GM19239 (cell line): ENCODE measurements around the gene GUSB.
"Not testable (repeated sequence)": the region's sequence is repeated elsewhere in the genome, so short reads cannot be mapped to it uniquely, and the experiment has no call there.

Source experiments
- DNase-seq: peaks from one replicate; pipeline ENCODE4 v3.0.0; 2011; ENCODE audit warnings: low spot score; ENCODE audit not compliant: insufficient read length
- FAIRE-seq: peaks from 2 replicates; lab custom pipeline; 2011; peaks lifted over from hg19 to GRCh38; lab: Jason Lieb, UNC

Gene GUSB

DNA sequence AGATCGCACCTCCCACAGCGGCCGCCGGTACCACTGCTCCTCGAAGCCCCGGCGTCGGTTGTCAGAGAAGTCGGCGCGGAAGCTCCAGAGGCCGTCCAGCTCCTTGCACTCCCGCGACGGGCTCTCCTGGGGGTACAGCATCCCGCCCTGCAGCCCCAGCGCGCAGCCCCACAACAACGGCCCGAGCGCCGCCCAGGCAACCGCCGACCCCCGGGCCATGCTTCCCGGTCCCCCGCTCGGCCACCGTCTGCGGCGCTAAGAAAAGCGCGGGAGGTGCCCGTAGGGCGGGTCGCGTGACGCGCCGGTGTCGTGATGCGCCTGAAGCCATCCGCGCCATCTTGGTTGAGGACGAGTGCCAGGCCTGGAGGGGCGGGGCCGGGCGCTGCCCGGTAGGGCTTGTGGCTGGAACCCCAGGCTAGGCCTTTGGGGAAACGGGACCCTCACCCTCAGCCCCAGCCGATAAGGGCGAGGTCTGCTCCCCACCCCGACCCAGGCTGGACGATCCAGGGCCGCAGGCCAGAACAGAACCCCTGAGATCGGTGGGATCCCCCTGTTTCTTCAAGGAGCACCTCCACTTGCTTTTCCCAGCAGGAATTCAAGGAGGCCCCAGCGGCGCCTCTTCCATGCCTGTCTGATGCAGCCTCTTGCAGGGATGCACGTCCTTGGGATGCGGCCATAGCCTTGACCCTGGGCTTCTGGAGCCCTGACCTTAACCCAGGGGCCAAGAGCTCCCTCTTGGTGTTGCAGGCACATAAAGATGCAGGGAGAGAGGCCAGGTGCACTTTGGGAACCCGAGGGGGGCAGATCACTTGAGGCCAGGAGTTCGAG lies at the start of gene GUSB:
Gene GUSB (minus strand): TSS at position 249 of the 828 bp plus-strand sequence. CDS start 30 bp downstream, at position 219.
- peak; percentile 92 for FAIRE-seq

DNA sequence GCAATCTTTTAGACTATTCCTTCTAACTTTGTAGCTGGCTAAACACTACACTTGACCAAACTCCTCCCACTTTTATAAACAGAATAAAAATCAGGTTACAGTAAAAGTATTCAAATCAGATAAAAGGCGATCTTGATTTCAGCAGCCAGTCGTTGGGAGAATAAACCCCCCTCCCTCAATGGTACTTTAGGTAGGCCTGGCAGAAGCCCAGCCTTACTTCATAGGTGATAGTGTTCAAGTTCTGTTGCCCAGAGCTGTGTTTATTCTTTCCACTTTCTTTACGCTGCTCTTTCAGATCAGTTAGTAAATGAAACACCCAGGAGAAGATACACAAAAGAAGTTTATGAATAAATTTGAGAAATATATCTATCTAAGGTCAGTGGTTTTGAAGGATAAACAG lies 46.3 kb upstream of the GUSB start:
- FAIRE-seq, DNase-seq: not testable (repeated sequence)

More for the DNA sequence above, at the start of gene GUSB:
- DNase-seq: peak; percentile 90

DNA sequence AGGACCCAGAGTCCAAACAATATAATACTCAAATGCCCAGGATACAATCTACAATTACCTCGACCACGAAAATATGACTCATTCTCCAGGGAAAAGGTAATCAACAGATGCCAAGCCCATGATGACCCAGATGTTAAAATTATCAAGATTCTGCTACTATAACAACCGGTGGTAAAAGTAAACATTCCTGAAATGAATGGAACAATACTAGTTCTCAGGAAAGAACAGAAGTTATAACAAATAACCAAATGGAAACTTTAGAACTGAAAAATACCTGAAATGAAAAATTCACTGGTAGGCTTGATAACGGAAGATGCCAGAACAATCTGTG lies 34.1 kb upstream of the GUSB start:
- FAIRE-seq: no peak
- no peak for DNase-seq

DNA sequence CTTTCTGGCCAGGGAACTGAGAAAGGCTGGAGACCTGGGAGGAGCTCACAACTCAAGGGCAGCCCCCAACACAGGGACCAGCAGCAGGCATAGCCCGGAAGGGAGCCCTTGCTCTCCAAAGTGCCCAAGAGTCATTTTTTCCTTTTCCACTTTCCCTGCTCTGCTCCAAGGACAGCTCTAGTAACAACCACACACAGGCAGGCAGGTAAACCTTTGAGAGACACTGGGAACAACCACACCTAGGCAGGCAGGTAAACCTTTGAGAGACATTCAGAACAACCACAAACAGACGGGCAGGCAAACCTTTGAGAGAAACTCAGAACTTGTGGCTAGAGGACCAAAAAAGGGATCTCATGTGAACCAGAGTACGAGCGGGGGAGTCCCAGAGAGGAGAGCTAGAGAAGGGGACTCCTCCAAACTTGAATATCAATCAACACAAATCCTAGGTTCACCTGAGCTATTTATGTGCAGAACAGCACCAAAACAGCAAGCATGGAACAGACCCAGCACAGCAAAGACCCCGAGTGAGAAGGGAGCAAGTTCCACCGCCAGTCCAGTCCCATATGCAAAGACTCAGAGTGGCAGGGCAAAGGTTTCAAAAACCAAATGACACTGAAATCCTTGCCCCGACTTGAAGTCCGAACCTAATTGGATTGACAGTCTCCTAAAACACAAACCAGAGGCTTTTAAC lies 33.6 kb upstream of the GUSB start:
- DNase-seq: no peak
- FAIRE-seq: no peak

DNA sequence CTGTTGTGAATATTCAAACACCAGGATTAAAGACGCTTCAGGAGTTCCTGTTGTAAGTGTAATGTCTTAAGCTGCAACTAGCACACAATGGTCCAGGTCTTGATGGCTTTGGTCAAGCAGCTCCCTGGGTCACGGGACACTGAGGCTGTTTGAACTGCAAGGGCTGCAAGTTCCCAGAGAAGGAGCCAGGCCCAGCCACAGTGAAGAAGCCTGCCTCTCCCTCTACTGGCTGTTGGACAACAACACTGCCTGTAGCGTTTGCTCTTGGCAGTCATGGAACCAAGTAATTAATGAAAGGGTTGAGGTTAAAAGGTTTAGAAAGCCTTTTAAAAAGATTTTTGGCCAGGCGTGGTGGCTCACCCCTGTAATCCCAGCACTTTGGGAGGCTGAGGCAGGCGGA lies 31.9 kb upstream of the GUSB start:
- DNase-seq (no peak), FAIRE-seq (no peak)

DNA sequence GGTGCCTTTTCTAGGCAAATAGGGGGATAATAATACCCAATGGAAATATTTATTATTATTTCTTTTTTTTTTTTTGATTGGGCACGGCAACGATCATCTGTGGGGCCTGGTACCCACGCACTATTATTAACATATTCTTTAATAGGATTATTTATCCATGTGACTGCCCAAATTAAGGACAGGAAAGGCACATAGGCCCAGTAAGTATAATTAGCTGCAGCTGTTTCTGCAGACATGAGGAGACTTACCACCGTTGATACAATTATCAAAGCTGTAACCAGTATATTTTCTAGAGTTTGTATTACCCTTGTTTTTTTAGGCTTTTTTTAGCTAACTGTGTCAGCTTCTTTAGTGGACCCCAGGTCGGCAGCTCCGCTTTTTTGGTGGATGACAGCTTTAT lies 25.2 kb upstream of the GUSB start:
- no peak for DNase-seq
- FAIRE-seq: no peak

DNA sequence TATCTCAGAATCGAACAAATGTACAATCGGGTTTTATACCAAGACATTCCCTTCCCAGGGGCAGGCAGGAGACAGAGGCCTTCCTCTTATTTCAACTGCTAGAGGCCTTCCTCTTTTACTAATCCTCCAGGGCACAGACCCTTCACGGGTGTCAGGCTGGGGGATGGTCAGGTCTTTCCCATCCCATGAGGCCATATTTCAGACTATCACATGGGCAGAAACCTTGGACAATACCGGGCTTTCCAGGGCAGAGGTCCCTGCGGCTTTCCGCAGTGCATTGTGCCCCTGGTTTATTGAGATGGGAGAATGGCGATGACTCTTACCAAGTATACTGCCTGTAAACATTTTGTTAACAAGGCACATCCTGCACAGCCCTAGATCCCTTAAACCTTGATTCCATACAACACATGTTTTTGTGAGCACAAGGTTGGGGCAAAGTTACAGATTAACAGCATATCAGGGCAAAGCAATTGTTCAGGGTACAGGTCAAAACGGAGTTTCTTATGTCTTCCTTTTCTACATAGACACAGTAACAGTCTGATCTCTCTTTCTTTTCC lies 23.2 kb upstream of the GUSB start:
- not testable (repeated sequence) for DNase-seq, FAIRE-seq

DNA sequence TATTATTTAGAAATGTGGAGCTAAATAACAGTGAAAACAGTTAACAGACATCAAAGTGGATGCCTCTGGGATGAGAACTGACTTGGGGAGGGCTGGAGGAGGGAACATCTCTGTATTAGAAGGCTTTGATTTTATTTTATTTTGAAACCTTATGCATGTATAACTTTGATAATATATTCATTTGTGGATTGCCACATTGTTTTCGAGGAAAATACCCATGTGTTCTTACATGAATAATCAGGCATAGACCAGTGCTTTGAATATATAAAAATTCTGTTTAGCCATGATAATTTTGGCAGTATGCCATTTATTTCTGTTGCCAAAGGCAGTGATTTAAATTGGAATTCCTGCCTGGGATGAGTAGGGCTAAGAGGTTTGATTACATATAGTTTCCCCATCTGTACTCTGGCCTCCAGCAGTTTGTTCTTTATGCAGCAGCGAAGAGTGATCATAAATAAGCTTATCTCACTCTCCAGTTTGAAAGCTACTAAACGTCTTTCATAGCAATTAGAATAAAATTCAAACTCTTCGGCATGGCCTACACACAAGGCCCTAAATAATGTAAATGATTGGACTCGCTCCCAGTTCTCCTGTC lies 18.9 kb upstream of the GUSB start:
- not testable (repeated sequence) for FAIRE-seq, DNase-seq

DNA sequence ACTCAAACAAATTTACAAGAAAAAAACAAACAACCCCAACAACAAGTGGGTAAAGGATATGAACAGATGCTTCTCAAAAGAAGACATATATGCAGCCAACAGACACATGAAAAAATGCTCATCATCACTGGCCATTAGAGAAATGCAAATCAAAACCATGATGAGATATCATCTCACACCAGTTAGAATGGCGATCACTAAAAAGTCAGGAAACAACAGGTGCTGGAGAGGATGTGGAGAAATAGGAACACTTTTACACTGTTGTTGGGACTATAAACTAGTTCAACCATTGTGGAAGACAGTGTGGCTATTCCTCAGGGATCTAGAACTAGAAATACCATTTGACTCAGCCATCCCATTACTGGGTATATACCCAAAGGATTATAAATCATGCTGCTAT lies 13.0 kb upstream of the GUSB start:
- FAIRE-seq, DNase-seq: not testable (repeated sequence)

DNA sequence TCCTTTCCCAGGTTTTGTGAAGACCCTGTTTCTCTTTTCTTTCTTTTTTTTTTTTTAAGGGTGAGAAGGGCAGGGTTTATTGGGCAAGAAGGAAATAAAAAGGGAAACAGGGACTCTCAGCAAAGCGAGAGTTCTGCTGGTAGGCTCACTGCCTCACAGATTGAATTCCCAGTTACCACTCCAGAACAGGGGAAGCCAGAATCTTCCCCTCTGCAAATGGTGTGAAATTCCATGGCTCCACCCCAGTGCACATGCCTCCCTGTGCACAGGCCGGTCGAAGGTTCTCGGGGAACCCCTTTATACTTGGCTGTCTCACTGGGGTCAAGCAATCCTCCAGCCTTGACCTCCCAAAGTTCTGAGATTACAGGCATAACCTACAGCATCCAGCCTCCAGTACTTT lies 10.5 kb upstream of the GUSB start:
- no peak for DNase-seq
- no peak for FAIRE-seq

DNA sequence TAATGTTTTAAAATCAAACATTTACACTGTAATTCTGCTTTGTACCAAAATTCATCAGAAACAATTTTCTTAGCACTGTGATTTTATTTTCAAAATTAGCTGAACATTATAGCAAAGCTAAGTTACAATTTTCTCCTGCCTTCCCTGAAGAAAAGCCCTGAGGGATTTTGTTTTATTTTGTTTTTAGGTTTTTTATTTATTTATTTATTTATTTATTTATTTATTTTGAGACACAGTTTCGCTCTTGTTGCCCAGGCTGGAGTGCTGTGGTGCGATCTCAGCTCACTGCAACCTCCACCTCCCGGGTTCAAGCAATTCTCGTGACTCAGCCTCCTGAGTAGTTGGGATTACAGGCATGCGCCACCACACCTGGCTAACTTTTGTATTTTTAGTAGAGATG lies 9.8 kb upstream of the GUSB start:
- not testable (repeated sequence) for FAIRE-seq, DNase-seq

DNA sequence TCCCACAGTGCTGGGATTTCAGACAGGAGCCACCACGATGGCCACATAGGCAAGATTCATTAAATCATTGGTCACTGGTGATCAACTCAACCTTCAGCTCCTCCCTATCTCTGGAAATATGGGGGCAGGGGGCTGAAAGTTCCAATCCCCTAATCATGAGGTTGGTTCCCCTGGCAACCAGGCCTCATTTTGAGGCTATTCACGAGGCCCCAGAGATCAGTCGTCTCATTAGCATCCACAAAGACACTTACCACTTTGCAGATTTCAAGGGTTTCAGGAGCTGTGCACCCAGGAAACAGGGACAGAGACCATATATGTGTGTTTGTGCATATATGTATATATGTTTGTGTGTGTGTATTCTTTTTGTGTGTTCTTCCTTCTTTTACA lies 7.7 kb upstream of the GUSB start:
- no peak for FAIRE-seq
- no peak for DNase-seq

DNA sequence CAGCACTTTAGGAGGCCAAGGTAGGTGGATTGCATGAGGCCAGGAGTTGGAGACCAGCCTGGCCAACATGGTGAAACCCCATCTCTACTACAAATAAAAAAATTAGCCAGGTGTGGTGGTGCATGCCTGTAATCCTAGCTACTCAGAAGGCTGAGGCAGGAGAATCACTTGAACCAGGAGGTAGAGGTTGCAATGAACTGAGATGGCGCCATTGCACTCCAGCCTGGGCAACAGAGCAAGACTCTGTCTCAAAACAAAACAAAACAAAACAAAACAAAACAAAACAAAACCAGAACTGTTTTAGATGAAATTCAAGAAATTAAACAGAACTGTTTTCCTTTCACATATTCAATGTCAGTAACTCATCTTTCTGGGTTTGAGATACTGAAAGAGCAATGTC lies 6.5 kb upstream of the GUSB start:
- not testable (repeated sequence) for FAIRE-seq, DNase-seq

DNA sequence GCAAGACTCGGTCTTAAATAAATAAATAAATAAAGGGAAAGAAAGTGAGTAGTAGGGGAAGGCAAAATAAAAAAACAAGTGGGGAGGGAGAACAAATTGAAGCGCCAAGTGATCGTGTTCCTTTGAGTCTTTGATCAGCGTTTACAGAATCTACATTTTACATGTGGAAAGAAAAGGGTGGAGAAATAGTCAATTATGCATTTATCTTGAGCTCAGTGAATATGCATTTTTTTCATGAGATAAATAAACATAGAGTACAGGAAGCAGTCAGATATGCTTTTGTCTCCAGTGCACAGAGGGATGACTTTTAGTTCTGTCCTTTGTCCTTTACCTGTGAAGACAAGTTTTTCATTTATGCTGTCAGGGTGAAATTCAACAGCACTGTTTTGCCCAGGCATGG lies 6.1 kb upstream of the GUSB start:
- DNase-seq (no peak), FAIRE-seq (no peak)

DNA sequence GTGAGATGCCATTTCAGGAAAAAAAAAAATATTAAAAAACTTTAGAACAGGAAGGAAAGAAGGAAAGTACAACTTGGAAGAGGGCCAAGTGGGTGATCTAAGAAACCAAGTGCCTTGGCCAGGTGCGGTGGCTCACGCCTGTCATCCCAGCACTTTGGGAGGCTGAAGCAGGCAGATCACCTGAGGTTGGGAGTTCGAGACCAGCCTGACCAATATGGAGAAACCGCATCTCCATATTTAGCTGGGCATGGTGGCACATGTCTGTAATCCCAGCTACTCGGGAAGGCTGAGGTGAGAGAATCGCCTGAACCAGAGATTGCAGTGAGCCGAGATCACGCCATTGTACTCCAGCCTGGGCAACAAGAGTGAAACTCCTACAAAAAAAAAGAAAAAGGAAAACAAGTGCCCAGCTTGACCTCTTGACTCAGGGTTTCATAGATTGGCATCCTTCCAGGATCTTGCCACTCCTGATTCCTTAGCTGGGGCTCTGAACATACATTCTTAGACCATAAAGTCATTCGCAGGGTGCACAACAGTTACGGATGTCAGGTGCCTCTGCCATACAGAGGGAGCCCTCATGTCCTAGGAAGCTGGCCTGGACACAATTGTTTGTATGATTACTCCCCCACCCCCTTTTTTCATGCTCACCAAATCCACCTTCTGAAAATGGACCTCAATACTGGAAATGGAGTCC lies 2.1 kb upstream of the GUSB start:
- DNase-seq (no peak), FAIRE-seq (no peak)

DNA sequence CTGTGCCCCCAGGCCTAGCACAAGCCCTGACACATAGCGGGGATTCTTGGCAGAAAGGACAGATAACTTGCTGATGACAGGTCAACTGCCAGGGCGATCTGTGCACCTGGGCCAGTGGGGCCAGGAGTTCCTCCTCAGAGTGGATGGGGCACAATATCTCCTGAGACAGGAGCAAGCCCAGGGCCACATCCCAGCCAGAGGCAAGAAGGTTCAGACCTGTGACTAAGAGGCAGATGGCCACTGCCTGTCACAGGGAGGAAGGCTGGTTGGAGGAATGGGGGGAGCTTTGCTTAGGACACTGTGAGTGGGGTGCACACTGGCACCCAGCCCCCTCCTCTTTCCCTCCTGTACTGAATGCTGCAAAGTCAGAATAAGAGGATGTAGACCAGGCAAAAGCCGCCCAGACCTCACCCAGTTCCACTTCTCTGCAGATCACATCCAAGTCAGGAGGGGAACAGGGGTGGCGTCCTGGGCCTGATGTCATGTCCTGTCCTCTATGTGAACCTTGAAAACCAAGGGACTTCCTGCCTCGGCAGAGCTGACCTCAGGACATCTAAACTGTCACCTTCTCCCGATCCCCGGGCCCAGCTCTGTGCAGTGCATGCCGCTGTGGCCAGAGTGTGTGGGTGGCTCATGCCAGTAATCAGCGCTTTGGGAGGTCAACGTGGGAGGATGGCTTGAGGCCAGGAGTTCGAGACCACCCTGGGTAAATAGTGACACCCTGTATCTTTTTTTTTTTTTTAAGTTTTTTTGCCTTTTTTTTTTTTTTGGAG lies 1.3 kb downstream of the GUSB start:
- FAIRE-seq (peak; percentile 92), DNase-seq (peak; percentile 76)

DNA sequence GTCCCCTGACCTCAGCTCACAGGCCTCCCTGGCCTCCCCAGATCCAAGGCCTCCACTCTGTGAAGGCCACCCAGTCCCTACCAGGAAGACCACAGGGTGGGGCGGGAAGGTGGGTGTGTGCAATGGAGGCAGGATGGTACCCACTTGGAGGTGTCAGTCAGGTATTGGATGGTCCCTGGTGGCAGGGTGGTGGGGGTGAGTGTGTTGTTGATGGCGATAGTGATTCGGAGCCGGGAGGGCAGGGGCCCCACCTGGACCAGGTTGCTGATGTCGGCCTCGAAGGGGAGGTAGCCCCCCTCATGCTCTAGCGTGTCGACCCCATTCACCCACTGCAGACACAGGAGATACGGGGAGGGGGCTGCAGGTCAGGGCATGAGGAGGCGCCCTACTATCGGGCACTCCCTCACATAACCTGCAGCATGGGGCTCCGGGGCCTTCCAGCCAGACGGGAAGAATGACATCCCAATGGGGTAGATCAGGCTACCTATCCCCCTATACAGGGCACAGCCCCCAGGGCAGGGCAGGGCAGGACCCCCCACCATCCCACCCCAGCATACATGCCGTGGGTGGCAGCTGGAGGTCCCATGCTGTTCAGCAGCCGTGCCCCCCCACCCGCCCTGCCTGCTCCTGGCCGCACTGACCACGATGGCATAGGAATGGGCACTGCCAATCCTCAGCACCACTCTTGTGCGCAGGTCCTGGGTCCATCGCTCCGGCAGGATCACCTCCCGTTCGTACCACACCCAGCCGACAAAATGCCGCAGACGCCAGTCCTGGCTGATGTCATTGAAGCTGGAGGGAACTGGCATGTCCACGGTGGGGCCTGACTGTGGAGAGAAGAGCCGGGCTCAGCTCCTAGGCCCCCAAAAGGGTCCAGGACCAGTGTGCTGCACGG lies 2.2 kb downstream of the GUSB start:
- FAIRE-seq: no peak
- no peak for DNase-seq

DNA sequence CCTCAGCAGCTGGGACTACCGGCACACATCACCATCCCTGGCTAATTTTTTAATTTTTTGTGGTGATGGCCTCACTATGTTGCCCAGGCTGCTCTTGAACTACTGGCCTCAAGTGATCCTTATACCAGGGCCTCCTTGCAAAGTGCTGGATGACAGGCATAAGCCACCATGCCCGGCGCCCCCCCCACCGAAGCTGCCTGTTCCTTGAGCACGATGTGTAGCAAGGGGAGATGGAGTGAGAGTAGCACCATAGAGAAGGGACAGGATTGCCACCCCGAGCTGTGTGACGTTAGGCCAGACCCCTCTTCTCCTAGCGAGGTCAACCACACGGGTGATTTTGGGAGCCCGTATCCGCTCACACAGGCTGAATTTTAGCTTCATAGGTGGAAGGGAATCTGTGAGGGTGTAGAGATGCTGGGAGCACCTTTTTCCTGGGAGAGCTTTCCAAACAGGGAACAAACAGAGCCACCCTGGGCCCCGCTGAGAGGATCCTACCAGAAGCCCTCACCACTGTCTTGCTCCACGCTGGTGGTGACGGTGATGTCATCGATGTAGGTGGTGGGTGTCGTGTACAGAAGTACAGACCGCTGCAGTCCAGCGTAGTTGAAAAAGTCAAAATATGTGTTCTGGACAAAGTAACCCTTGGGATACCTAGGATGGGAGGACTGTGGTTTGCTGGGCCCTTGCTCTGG lies 3.0 kb downstream of the GUSB start:
- FAIRE-seq (no peak), DNase-seq (no peak)
